Loucy (cell line): Measurements from ENCODE around the gene BBX.

Experiments
- CTCF ChIP-seq: fragments of 200-600 bp; sonication (generic); conservative IDR thresholded peaks from 2 replicates; pipeline ENCODE4 v1.5.1; 2014; ENCODE audit warnings: mild to moderate bottlenecking, antibody characterized with exemption, low read length
- EZH2phosphoT487 ChIP-seq: fragments of 200-600 bp; IDR thresholded peaks from 2 replicates; pipeline ENCODE4 v1.6.1; 2018; ENCODE audit warnings: antibody characterized with exemption, mild to moderate bottlenecking, moderate library complexity, borderline replicate concordance

GRCh38 chr3:107637416-107638183 lies 114.8 kb downstream of the BBX start:
- no peak for TF ChIP-seq CTCF
- TF ChIP-seq EZH2phosphoT487 = no peak
